IMR-90 (cell line): Measurements from ENCODE around the gene MOV10L1. TPM values are rescaled to one million over a fixed set of nuclear protein-coding genes. Genes with fewer than 3 reads are reported as not detected.

Experiments
- ATAC-seq: fragments of 200-7000 bp; cut with Tn5 transposase; 2 replicates; pipeline ENCODE4 v1.9.1; 2020; ENCODE audit warnings: low read depth, mild to moderate bottlenecking, moderate library complexity
- BruUV-seq: library from RNA; stranded (reverse); fragments of 400-500 nt; replicated peaks from 2 replicates; lab custom pipeline; 2021; lab: Mats Ljungman, UMichigan
- CTCF ChIA-PET: fragments of 300-600 bp; formaldehyde crosslinking; extraction: SDS; loops from one replicate; lab custom pipeline; 2021; ENCODE audit warnings: antibody characterized with exemption; lab: Yijun Ruan, JAX
- POLR2A ChIA-PET: fragments of 300-600 bp; sonication (Branson Sonifier 250); formaldehyde crosslinking; loops from one replicate; lab custom pipeline; 2022; ENCODE audit warnings: antibody characterized with exemption; ENCODE audit not compliant: unreplicated experiment; lab: Charles Lee
- DNase-seq: peaks from one replicate; pipeline ENCODE4 v3.0.0; 2013
- H2AFZ ChIP-seq: replicated peaks from 2 replicates; pipeline ENCODE3; 2013; ENCODE audit warnings: low read length, mild to moderate bottlenecking; ENCODE audit not compliant: poor library complexity
- H2AK5ac ChIP-seq: 2 replicates; pipeline ENCODE4 v1.6.1; 2013; ENCODE audit warnings: low read depth, low read length, inconsistent platforms
- H2AK9ac ChIP-seq: replicated peaks from 2 replicates; pipeline ENCODE3; 2013; ENCODE audit warnings: mild to moderate bottlenecking, low read depth, low read length, moderate library complexity; ENCODE audit not compliant: poor library complexity
- H2BK120ac ChIP-seq: 2 replicates; pipeline ENCODE4 v1.6.1; 2013; ENCODE audit warnings: low read depth, low read length, inconsistent platforms
- H2BK15ac ChIP-seq: 3 replicates; pipeline ENCODE4 v1.6.1; 2013; ENCODE audit warnings: low read depth, low read length, inconsistent platforms
- H2BK20ac ChIP-seq: 2 replicates; pipeline ENCODE4 v1.6.1; 2013; ENCODE audit warnings: low read depth, mild to moderate bottlenecking, inconsistent platforms, low read length, moderate library complexity
- H2BK5ac ChIP-seq: 2 replicates; pipeline ENCODE4 v1.6.1; 2013; ENCODE audit warnings: mild to moderate bottlenecking, low read depth, low read length, inconsistent platforms; ENCODE audit not compliant: poor library complexity, severe bottlenecking
- H3K14ac ChIP-seq: replicated peaks from 2 replicates; pipeline ENCODE4 v1.6.1; 2013; ENCODE audit warnings: low read depth, low read length, inconsistent platforms
- H3K18ac ChIP-seq: 2 replicates; pipeline ENCODE4 v1.6.1; 2013; ENCODE audit warnings: low read depth, low read length, control low read depth
- H3K23ac ChIP-seq: 2 replicates; pipeline ENCODE4 v1.6.1; 2013; ENCODE audit warnings: low read depth, low read length, inconsistent platforms
- H3K27ac ChIP-seq: 2 replicates; pipeline ENCODE4 v1.5.1; 2013; ENCODE audit warnings: mild to moderate bottlenecking, control low read depth, low read length; ENCODE audit not compliant: insufficient read depth
- H3K27me3 ChIP-seq: 2 replicates; pipeline ENCODE4 v1.6.1; 2013; ENCODE audit warnings: low read length; ENCODE audit not compliant: control insufficient read depth, insufficient read depth
- H3K36me3 ChIP-seq: 2 replicates; pipeline ENCODE4 v1.6.1; 2013; ENCODE audit warnings: low read length, mixed read lengths; ENCODE audit not compliant: control insufficient read depth, insufficient read depth
- H3K4ac ChIP-seq: 2 replicates; pipeline ENCODE4 v1.6.1; 2013; ENCODE audit warnings: low read depth, low read length, inconsistent platforms
- H3K4me1 ChIP-seq: 2 replicates; pipeline ENCODE4 v1.6.1; 2013; ENCODE audit warnings: low read length, mixed read lengths; ENCODE audit not compliant: control insufficient read depth, insufficient read depth
- H3K4me2 ChIP-seq: 2 replicates; pipeline ENCODE4 v1.6.1; 2013; ENCODE audit warnings: low read depth, mild to moderate bottlenecking, control low read depth, low read length, moderate library complexity
- H3K4me3 ChIP-seq: 2 replicates; pipeline ENCODE4 v1.5.1; 2013; ENCODE audit warnings: low read depth, mild to moderate bottlenecking, control low read depth, low read length, moderate library complexity; ENCODE audit not compliant: insufficient read depth
- H3K56ac ChIP-seq: 2 replicates; pipeline ENCODE4 v1.6.1; 2013; ENCODE audit warnings: low read length, inconsistent platforms; ENCODE audit not compliant: insufficient read depth; ENCODE audit errors: extremely low read depth
- H3K79me1 ChIP-seq, 2 experiments: 2 replicates each; pipeline ENCODE4 v1.6.1; 2013; ENCODE audit warnings: low read length in 2 of 2, inconsistent platforms in 1 of 2, low read depth in 1 of 2
- H3K9ac ChIP-seq: 2 replicates; pipeline ENCODE4 v1.6.1; 2013; ENCODE audit warnings: low read depth, low read length, control low read depth
- H3K9me1 ChIP-seq: 2 replicates; pipeline ENCODE4 v1.6.1; 2013; ENCODE audit warnings: low read length, inconsistent platforms; ENCODE audit not compliant: insufficient read depth
- H3K9me3 ChIP-seq: 2 replicates; pipeline ENCODE4 v1.6.1; 2013; ENCODE audit warnings: low read length; ENCODE audit not compliant: control insufficient read depth, insufficient read depth
- H4K20me1 ChIP-seq: 2 replicates; pipeline ENCODE4 v1.6.1; 2013; ENCODE audit warnings: low read length, inconsistent platforms; ENCODE audit not compliant: insufficient read depth
- H4K5ac ChIP-seq: 2 replicates; pipeline ENCODE4 v1.6.1; 2013; ENCODE audit warnings: mild to moderate bottlenecking, low read depth, low read length, control low read depth
- H4K8ac ChIP-seq, 2 experiments: 2 replicates each; pipeline ENCODE4 v1.6.1; 2013; ENCODE audit warnings: low read depth in 2 of 2, low read length in 2 of 2, control low read depth in 1 of 2, inconsistent platforms in 1 of 2
- H4K91ac ChIP-seq: 2 replicates; pipeline ENCODE4 v1.6.1; 2013; ENCODE audit warnings: low read depth, low read length, inconsistent platforms; ENCODE audit not compliant: insufficient read depth
- MAFK ChIP-seq: IDR thresholded peaks from 2 replicates; pipeline ENCODE4 v1.6.1; 2012; ENCODE audit warnings: low read depth, low read length, improper control_type of control experiment
- MAZ ChIP-seq: IDR thresholded peaks from 2 replicates; pipeline ENCODE4 v1.6.1; 2012; ENCODE audit warnings: low read depth, mild to moderate bottlenecking, low read length, improper control_type of control experiment, moderate library complexity, borderline replicate concordance
- POLR2A ChIP-seq: IDR thresholded peaks from 2 replicates; pipeline ENCODE4 v1.6.1; 2012; ENCODE audit warnings: mild to moderate bottlenecking, low read depth, low read length
- RAD21 ChIP-seq: IDR thresholded peaks from 2 replicates; pipeline ENCODE4 v1.6.1; 2012; ENCODE audit warnings: low read length, improper control_type of control experiment
- RFX5 ChIP-seq: IDR thresholded peaks from 2 replicates; pipeline ENCODE4 v1.8.0; 2012; ENCODE audit warnings: low read depth, mild to moderate bottlenecking, low read length, moderate library complexity
- WGBS, 2 experiments: methylation state at CpG; one replicate each; pipeline versions ENCODE4 v1.1.5 to v1.1.7; 2013; ENCODE audit warnings: missing lambda C conversion rate in 2 of 2; ENCODE audit not compliant: insufficient read length in 1 of 2; ENCODE audit errors: extremely low coverage in 2 of 2; 5-methylcytosine and 5-hydroxymethylcytosine counted together
- dilution Hi-C: fragments of 300-500 bp; cut with HindIII; formaldehyde crosslinking; loops from one replicate; pipeline ENCODE4 v1.14.3; 2018; ENCODE audit warnings: low sequenced_read_pairs; ENCODE audit not compliant: unreplicated experiment
- in situ Hi-C: fragments of 300-500 bp; cut with MboI; formaldehyde crosslinking; loops from 3 replicates; pipeline ENCODE4 v1.14.3; 2019; ENCODE audit warnings: low sequenced_read_pairs, inconsistent platforms, mixed read lengths
- intact Hi-C: fragments of 100-400 bp; cut with micrococcal nuclease; formaldehyde crosslinking; loops from 2 replicates; pipeline ENCODE4 v1.10.0; 2022
- polyA plus RNA-seq, 3 experiments: library from polyadenylated mRNA; depleted of rRNA; stranded (reverse); fragments of >200 nt; gene quantifications; 2 replicates each; pipeline ENCODE4 v1.2.3, GENCODE V29; 2012; ENCODE audit warnings: low replicate concordance in 1 of 3
- total RNA-seq: library from RNA; depleted of rRNA; stranded (reverse); fragments of >200 nt; gene quantifications from 2 replicates; pipeline ENCODE4 v1.2.3, GENCODE V29; 2012

Gene MOV10L1
- total and polyA plus RNA-seq, 2 of the 4 experiments (the other 2 are of a cell fraction) = 0.72 to 1.4 TPM

DNA sequence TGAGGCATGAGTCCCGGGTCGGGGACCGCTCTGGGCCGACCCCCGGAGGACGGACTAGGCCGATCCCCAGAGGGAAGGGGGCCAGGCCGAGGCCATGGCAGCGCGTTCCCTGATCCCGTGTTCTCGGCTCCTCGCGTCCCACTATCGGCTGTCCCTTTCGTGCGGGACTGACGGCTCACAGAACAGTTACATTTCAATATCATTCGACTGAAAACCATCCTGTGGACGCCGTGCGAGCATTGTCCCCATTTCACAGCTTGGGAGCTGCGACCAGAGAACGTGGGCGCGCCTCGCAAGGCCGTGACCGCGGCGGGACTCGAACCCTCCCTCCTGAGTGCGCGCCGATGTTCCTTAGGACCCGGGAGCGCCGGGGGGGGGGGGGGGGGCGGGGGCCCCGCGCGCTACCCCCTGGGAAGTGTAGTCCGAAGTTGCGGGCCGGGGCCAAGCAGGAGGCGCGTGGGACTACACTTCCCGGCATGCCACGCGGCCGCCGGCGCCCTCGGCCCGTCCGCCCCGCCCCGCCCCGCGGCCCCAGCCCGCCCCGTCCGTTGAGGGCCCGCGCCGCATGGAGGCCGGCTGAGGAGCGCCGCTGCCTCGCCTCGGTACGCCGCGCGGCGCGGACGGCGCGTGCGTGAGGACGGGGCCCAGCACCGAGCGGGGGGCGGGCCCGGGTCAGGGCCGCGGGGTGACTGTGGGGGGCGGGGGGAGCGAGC is 95.7 kb downstream of the MOV10L1 start, which contains the start of gene TRABD (continued):
- TF ChIP-seq RFX5 (no peak), MAFK (no peak)

- POLR2A ChIA-PET = no interaction called here
- TF ChIP-seq MAZ = peak; percentile 34; the same call in 1 of the 2 replicates
- TF ChIP-seq POLR2A = no peak
- no peak for TF ChIP-seq RAD21
- Histone ChIP-seq H3K36me3 (peaks cover 4% of the 10 kb centered on the region; the same call in 1 of the 2 replicates), H3K9me1 (peaks cover 6% of the 10 kb centered on the region), H3K9ac (peak overlapping the region; percentile 37), H2BK15ac (no peak overlapping the region), H3K9me3 (no peaks in the 10 kb centered on the region), H4K20me1 (peaks cover 21% of the 10 kb centered on the region), H3K79me1 (peaks cover 14 to 45% of the 10 kb centered on the region in 2 experiments), H3K4me3 (peak overlapping the region; percentile 59), H3K14ac (peak overlapping the region; percentile 91), H2BK5ac (no peak overlapping the region), H2AK5ac (peak overlapping the region; percentile 58), H2BK120ac (no peak overlapping the region), H3K27ac (peak overlapping the region; percentile 63), H3K56ac (no peak overlapping the region), H4K5ac (no peak overlapping the region), H3K27me3 (no peaks in the 10 kb centered on the region), H3K4ac (peak overlapping the region; percentile 67), H2AFZ (peak overlapping the region; percentile 75), H2BK20ac (no peak overlapping the region), H3K23ac (peak overlapping the region; percentile 95; the same call in 1 of the 2 replicates), H3K4me1 (peaks cover 25% of the 10 kb centered on the region), H4K91ac (no peak overlapping the region), H3K18ac (no peak overlapping the region), H3K4me2 (peak overlapping the region; percentile 89), H2AK9ac (peak overlapping the region; percentile 90), H4K8ac (peak overlapping the region; percentile 18 to 42; a peak in 3 of 4 replicates)
- no TSS peak for BruUV-seq
- no peak for DNase-seq
- intact Hi-C loops = loop anchor here (1.0 kb wide), 1 partner anchor 39 kb away; no protein-coding TSS in a partner anchor
- peak; percentile 7 for ATAC-seq
- CTCF ChIA-PET = no interaction called here
- in situ Hi-C loops = no loop called here
- 4% methylated on average over 29 of the region's 47 CpGs; no CpG with 5 or more reads in 1 of the 2 experiments for WGBS, 2 experiments
- dilution Hi-C loops = no loop called here
These were observed 96.4 kb downstream of the MOV10L1 start for GRCh38 chr22:50186181-50186714.
